ENCODE measurements around the gene UTP4.
"Not testable (repeated sequence)": the region's sequence is repeated elsewhere in the genome, so short reads cannot be mapped to it uniquely, and the experiment has no call there.

DNA sequence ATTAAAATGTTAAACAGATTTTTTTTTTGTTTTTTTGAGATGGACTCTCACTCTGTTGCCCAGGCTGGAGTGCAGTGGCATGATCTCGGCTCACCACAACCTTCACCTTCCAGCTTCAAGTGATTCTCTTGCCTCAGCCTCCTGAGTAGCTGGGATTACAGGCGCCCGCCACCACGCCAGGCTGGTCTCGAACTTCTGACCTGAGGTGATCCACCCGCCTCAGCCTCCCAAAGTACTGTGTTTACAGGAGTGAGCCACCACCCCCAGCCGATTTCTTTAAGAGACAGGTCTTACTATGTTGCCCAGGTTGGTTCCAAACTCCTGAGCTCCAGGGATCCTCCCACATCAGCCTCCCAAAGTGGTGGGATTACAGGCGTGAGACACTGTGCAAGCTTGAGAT, 8.0 kb upstream of the UTP4 start:
- TF ChIP-seq, protein P1, sequence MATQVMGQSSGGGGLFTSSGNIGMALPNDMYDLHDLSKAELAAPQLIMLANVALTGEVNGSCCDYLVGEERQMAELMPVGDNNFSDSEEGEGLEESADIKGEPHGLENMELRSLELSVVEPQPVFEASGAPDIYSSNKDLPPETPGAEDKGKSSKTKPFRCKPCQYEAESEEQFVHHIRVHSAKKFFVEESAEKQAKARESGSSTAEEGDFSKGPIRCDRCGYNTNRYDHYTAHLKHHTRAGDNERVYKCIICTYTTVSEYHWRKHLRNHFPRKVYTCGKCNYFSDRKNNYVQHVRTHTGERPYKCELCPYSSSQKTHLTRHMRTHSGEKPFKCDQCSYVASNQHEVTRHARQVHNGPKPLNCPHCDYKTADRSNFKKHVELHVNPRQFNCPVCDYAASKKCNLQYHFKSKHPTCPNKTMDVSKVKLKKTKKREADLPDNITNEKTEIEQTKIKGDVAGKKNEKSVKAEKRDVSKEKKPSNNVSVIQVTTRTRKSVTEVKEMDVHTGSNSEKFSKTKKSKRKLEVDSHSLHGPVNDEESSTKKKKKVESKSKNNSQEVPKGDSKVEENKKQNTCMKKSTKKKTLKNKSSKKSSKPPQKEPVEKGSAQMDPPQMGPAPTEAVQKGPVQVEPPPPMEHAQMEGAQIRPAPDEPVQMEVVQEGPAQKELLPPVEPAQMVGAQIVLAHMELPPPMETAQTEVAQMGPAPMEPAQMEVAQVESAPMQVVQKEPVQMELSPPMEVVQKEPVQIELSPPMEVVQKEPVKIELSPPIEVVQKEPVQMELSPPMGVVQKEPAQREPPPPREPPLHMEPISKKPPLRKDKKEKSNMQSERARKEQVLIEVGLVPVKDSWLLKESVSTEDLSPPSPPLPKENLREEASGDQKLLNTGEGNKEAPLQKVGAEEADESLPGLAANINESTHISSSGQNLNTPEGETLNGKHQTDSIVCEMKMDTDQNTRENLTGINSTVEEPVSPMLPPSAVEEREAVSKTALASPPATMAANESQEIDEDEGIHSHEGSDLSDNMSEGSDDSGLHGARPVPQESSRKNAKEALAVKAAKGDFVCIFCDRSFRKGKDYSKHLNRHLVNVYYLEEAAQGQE (IDR thresholded peaks at IDR 0.05; ENCODE audit: low read depth), result not testable (repeated sequence)
- TF ChIP-seq POLR2A (IDR thresholded peaks at IDR 0.05; ENCODE audit: borderline replicate concordance, extremely low read depth, insufficient read depth, insufficient read length); SIN3A (IDR thresholded peaks at IDR 0.05; ENCODE audit: low read depth); JUND (IDR thresholded peaks at IDR 0.05); CEBPB (IDR thresholded peaks at IDR 0.05; ENCODE audit: low read depth); SP1 (IDR thresholded peaks at IDR 0.05; ENCODE audit: low read depth); EZH2 (IDR thresholded peaks at IDR 0.05): not testable (repeated sequence)
- TF ChIP-seq, protein P2, sequence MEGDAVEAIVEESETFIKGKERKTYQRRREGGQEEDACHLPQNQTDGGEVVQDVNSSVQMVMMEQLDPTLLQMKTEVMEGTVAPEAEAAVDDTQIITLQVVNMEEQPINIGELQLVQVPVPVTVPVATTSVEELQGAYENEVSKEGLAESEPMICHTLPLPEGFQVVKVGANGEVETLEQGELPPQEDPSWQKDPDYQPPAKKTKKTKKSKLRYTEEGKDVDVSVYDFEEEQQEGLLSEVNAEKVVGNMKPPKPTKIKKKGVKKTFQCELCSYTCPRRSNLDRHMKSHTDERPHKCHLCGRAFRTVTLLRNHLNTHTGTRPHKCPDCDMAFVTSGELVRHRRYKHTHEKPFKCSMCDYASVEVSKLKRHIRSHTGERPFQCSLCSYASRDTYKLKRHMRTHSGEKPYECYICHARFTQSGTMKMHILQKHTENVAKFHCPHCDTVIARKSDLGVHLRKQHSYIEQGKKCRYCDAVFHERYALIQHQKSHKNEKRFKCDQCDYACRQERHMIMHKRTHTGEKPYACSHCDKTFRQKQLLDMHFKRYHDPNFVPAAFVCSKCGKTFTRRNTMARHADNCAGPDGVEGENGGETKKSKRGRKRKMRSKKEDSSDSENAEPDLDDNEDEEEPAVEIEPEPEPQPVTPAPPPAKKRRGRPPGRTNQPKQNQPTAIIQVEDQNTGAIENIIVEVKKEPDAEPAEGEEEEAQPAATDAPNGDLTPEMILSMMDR (IDR thresholded peaks at IDR 0.05 in 2 of 3, conservative IDR thresholded peaks at IDR 0.05 in 1 of 3; ENCODE audit: borderline replicate concordance in 1 of 3, insufficient read depth in 1 of 3, low read depth in 2 of 3, low read length in 2 of 3), result not testable (repeated sequence)
- TF ChIP-seq, protein P3, sequence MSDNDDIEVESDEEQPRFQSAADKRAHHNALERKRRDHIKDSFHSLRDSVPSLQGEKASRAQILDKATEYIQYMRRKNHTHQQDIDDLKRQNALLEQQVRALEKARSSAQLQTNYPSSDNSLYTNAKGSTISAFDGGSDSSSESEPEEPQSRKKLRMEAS (IDR thresholded peaks at IDR 0.05), result not testable (repeated sequence)
- TF ChIP-seq, protein P4, sequence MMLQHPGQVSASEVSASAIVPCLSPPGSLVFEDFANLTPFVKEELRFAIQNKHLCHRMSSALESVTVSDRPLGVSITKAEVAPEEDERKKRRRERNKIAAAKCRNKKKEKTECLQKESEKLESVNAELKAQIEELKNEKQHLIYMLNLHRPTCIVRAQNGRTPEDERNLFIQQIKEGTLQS (IDR thresholded peaks at IDR 0.05), result not testable (repeated sequence)

All from HCT116 (cell line).